Natural killer cell (primary cell): Measurements from ENCODE around the gene KLK6. TPM values are rescaled to one million over a fixed set of nuclear protein-coding genes. Genes with fewer than 3 reads are reported as not detected.

ENCODE experiments used
- ATAC-seq, 3 donors: fragments of 150-1000 bp in 2 of 3; fragments of 200-7000 bp in 1 of 3; cut with Tn5 transposase; 1 replicate in 1 of 3; 2 replicates in 2 of 3; pipeline ENCODE4 v1.10.0; 2021; ENCODE audit warnings: mild to moderate bottlenecking in 2 of 3, moderate library complexity in 2 of 3
- DNase-seq, 2 donors: peaks; one replicate each; pipeline versions ENCODE4 v3.0.0 to v3.0.0-alpha.2; 2013 to 2021; ENCODE audit warnings: mixed read lengths in 1 of 2
- H3K27ac ChIP-seq: one replicate; pipeline ENCODE4 v1.5.1; 2013; ENCODE audit warnings: mild to moderate bottlenecking, low read length
- H3K27me3 ChIP-seq: one replicate; pipeline ENCODE4 v1.6.1; 2013; ENCODE audit warnings: low read length; ENCODE audit not compliant: control insufficient read depth, insufficient read depth
- H3K36me3 ChIP-seq: one replicate; pipeline ENCODE4 v1.6.1; 2013; ENCODE audit warnings: low read length; ENCODE audit not compliant: control insufficient read depth, insufficient read depth
- H3K4me1 ChIP-seq: one replicate; pipeline ENCODE4 v1.6.1; 2013; ENCODE audit warnings: low read length; ENCODE audit not compliant: control insufficient read depth, insufficient read depth
- H3K4me3 ChIP-seq: one replicate; pipeline ENCODE4 v1.5.1; 2013; ENCODE audit warnings: low read length
- H3K9me3 ChIP-seq: one replicate; pipeline ENCODE4 v1.6.1; 2013; ENCODE audit warnings: low read length; ENCODE audit not compliant: control insufficient read depth, insufficient read depth
- H3K27ac Mint-ChIP-seq, 2 donors: one replicate each; pipeline ENCODE4 v1.8.0; 2022; ENCODE audit warnings: mild to moderate bottlenecking in 2 of 2, mixed read lengths in 2 of 2, moderate library complexity in 1 of 2
- H3K27me3 Mint-ChIP-seq, 2 donors: one replicate each; pipeline ENCODE4 v1.8.0; 2022; ENCODE audit warnings: low read depth in 2 of 2, mixed read lengths in 2 of 2
- H3K36me3 Mint-ChIP-seq: one replicate; pipeline ENCODE4 v1.8.0; 2022; ENCODE audit warnings: mixed read lengths
- H3K4me1 Mint-ChIP-seq, 2 donors: one replicate each; pipeline ENCODE4 v1.8.0; 2022; ENCODE audit warnings: mixed read lengths in 2 of 2
- H3K4me3 Mint-ChIP-seq: one replicate; pipeline ENCODE4 v1.8.0; 2022; ENCODE audit warnings: mild to moderate bottlenecking, moderate library complexity, mixed read lengths
- H3K9me3 Mint-ChIP-seq, 2 donors: one replicate each; pipeline ENCODE4 v1.8.0; 2022; ENCODE audit warnings: mixed read lengths in 2 of 2
- WGBS: methylation state at CpG from one replicate; pipeline ENCODE4 v1.1.7; 2013; ENCODE audit warnings: missing lambda C conversion rate; ENCODE audit not compliant: insufficient coverage; 5-methylcytosine and 5-hydroxymethylcytosine counted together
- intact Hi-C: fragments of 100-400 bp; cut with micrococcal nuclease; formaldehyde crosslinking; loops from one replicate; pipeline ENCODE4 v1.14.2; 2022
- total RNA-seq, 4 donors: library from RNA; stranded (reverse); fragments of 120-200 nt in 1 of 4; gene quantifications; one replicate each; pipeline versions ENCODE4 v1.2.3 to v1.2.4, GENCODE V29; 2013 to 2022
- TF ChIP-seq, protein P1 (sequence below): fragments of 200-600 bp; IDR thresholded peaks from one replicate; pipeline ENCODE4 v1.8.0; 2022; ENCODE audit warnings: antibody characterized with exemption

Gene KLK6
- total RNA-seq, 3 donors from 2014 or later (not counting 1 experiment from before 2014, with no cell fraction given): not detected

DNA sequence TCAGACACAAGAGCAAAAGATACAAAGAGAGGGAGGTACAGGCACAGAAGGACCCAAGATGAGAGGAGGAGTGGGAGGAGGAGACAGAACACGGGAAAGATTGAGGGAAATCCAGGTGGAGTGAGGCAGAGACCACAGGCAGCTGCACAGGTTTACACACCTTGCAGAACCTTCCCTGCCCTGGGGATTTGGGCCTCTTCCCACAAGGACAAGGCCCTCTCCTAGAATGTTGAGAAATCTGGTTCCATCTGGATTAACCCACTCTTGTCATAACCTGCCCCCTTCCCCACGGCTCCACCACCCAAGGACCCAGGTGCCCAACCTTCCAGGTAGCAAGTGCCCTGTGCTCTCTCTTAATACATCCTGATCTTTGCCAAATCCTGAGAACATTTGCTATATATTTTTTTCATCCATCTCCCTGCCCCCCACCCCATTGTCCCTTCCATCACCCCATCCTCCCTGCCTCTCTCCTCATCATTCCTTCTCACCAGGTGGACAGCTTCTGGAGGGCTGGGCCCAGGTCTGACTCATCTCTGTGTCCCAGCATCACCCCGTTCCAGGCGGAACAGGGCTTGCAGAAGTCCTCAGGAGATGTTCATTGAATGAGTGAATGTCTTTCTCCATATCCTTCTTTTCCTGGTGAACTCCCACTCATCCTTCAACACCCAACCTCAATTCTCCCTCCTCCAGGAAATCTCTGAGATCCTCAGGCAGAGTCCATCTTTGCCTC, 40.8 kb upstream of the KLK6 start:
- Histone ChIP-seq H3K27ac (no peak overlapping the region), H3K4me3 (no peak overlapping the region), H3K27me3 (no peaks in the 10 kb centered on the region), H3K36me3 (no peaks in the 10 kb centered on the region), H3K9me3 (no peaks in the 10 kb centered on the region), H3K4me1 (no peaks in the 10 kb centered on the region)
- Mint-ChIP-seq H3K9me3 (no peaks in the 10 kb centered on the region), H3K4me3 (no peak overlapping the region), H3K27ac (no peak overlapping the region), H3K36me3 (no peaks in the 10 kb centered on the region), H3K4me1 (no peaks in the 10 kb centered on the region), H3K27me3 (peaks cover 44 to 45% of the 10 kb centered on the region in 2 donors)
- DNase-seq: no peak
- WGBS: 71% methylated on average over 2 of the region's 4 CpGs
- TF ChIP-seq, protein P1, sequence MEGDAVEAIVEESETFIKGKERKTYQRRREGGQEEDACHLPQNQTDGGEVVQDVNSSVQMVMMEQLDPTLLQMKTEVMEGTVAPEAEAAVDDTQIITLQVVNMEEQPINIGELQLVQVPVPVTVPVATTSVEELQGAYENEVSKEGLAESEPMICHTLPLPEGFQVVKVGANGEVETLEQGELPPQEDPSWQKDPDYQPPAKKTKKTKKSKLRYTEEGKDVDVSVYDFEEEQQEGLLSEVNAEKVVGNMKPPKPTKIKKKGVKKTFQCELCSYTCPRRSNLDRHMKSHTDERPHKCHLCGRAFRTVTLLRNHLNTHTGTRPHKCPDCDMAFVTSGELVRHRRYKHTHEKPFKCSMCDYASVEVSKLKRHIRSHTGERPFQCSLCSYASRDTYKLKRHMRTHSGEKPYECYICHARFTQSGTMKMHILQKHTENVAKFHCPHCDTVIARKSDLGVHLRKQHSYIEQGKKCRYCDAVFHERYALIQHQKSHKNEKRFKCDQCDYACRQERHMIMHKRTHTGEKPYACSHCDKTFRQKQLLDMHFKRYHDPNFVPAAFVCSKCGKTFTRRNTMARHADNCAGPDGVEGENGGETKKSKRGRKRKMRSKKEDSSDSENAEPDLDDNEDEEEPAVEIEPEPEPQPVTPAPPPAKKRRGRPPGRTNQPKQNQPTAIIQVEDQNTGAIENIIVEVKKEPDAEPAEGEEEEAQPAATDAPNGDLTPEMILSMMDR: no peak
- intact Hi-C loops: no loop called here
- no peak for ATAC-seq

DNA sequence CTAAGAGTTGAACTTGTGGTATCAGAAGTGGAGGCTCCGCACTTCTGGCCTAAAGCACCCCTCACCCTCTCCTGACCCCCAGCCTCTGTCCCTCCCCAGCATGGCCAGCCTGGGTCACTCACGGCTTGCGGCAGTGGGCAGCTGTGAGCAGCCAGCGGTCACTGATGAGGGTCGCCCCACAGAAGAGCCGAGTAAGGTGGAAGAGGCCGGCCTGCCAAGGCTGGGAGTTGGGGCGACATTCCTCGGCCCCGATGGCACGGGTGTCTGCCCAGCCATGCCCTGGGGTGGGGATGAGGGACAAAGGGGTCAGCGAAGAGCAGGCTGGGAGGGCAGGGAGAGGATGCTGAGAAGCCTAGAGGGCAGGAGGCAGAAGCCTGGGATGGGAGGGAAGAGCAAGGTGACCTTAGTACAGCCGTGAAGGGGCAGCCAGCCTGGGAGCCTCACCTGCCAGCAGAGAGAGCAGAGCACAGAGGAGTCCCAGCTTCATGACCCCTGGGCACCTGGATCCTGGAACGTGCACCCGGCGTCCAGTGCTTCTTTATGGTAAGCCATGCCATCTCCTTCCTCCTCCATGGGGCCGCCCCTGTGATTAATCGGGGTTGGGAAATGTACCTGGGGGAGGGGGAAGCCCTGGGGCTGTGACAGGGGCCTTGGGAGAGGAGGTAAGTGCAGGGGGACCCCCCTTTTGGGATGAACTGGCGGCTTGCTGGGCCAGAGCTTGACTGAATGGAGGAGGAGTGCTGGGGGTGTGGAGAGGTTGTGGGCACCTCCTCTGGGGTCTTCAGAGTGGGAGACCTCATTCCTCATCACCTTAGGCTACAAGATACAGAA, 39.9 kb upstream of the KLK6 start:
- H3K9me3 Mint-ChIP-seq: no peaks in the 10 kb centered on the region
- Histone ChIP-seq H3K9me3 (no peaks in the 10 kb centered on the region), H3K27me3 (no peaks in the 10 kb centered on the region), H3K4me1 (no peaks in the 10 kb centered on the region), H3K27ac (no peak overlapping the region), H3K36me3 (no peaks in the 10 kb centered on the region), H3K4me3 (no peak overlapping the region)
- H3K4me1 Mint-ChIP-seq: no peaks in the 10 kb centered on the region
- ATAC-seq: no peak
- intact Hi-C loops: no loop called here
- DNase-seq: no peak
- no peak overlapping the region for H3K4me3 Mint-ChIP-seq
- no peaks in the 10 kb centered on the region for H3K36me3 Mint-ChIP-seq
- WGBS: 70% methylated on average over 19 of the region's 19 CpGs
- TF ChIP-seq, protein P1: no peak
- peaks cover 40 to 43% of the 10 kb centered on the region in 2 donors for H3K27me3 Mint-ChIP-seq
- H3K27ac Mint-ChIP-seq: no peak overlapping the region

DNA sequence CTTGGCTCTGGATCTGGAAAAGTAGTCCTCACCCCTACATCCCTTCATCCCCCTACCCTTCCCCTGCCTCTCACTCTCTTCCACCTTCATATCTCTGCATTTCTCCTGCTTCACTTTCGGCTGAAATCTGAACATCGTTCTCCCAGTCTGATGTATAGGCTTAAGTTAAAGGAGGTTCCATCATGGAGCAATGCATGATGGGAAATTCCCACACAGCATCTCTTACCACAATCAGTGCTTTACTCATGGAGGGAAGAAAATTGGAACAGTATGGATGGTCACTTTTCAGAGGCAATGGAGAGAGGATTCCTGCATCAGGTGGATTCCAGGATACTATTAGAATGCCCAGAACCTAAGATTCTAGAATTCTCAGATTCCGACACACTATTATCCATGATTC, 38.1 kb upstream of the KLK6 start:
- H3K9me3 Mint-ChIP-seq: no peaks in the 10 kb centered on the region
- H3K4me1 ChIP-seq: no peaks in the 10 kb centered on the region
- 100% methylated on average over 1 of the region's 3 CpGs for whole genome bisulfite sequencing
- peaks cover 33 to 39% of the 10 kb centered on the region in 2 donors for H3K27me3 Mint-ChIP-seq
- H3K27me3 ChIP-seq: no peaks in the 10 kb centered on the region
- peaks cover 0 to 2% of the 10 kb centered on the region in 2 donors for H3K4me1 Mint-ChIP-seq
- H3K4me3 ChIP-seq: no peak overlapping the region
- H3K36me3 ChIP-seq: no peaks in the 10 kb centered on the region
- no peaks in the 10 kb centered on the region for H3K36me3 Mint-ChIP-seq
- no peak for ATAC-seq
- TF ChIP-seq, protein P1: no peak
- H3K4me3 Mint-ChIP-seq: no peak overlapping the region
- intact Hi-C loops: no loop called here
- H3K27ac Mint-ChIP-seq: no peak overlapping the region
- no peaks in the 10 kb centered on the region for H3K9me3 ChIP-seq
- no peak overlapping the region for H3K27ac ChIP-seq
- DNase-seq: no peak
